ENCODE results near the gene PRSS33. TPM values are rescaled to one million over a fixed set of nuclear protein-coding genes. Genes with fewer than 3 reads are reported as not detected.

The PRSS33 gene
- total and polyA plus RNA-seq, 12 donors = 0.60 TPM; not detected in 11

- no peak for DNase-seq
- H3K4me1 ChIP-seq = peaks cover 13 to 57% (median 49%) of the 10 kb centered on the region in 9 donors
- H3K27me3 ChIP-seq = no peaks in the 10 kb centered on the region
- peaks cover 0 to 41% (median 32%) of the 10 kb centered on the region in 9 donors for H3K36me3 ChIP-seq
- WGBS, 2 donors = 13 to 19% methylated on average over 3 of the region's 3 CpGs
- H3K4me3 ChIP-seq = peak overlapping the region in 8 of 10 donors; percentile 68 to 94 (median 82)
- peak overlapping the region in 1 of 10 donors; percentile 100 for H3K27ac ChIP-seq
- intact Hi-C loops (cut with DNase I) = loop anchor here in 1 of 10 donors (2.0 kb wide), 1 partner anchor 20 kb away; no protein-coding TSS in a partner anchor
- no peak for ATAC-seq
- TF ChIP-seq CTCF (IDR thresholded peaks at IDR 0.05) = no peak
- H3K9me3 ChIP-seq = peaks cover 0 to 5% (median 0%) of the 10 kb centered on the region in 11 donors
These were observed 32.2 kb downstream of the PRSS33 start for GRCh38 chr16:2755158-2755557.

GRCh38 chr16:2753733-2754020, 33.7 kb downstream of the PRSS33 start:
- no peak for DNase-seq
- H3K27ac ChIP-seq = peak overlapping the region in 9 of 10 donors; percentile 94 to 100 (median 100)
- H3K36me3 ChIP-seq = peaks cover 0 to 26% (median 17%) of the 10 kb centered on the region in 9 donors
- H3K4me3 ChIP-seq = peak overlapping the region; percentile 68 to 94 (median 82)
- no peak for TF ChIP-seq CTCF (IDR thresholded peaks at IDR 0.05)
- WGBS, 2 donors = 2 to 4% methylated on average over 7 of the region's 7 CpGs
- no peak for ATAC-seq
- peaks cover 13 to 57% (median 48%) of the 10 kb centered on the region in 9 donors for H3K4me1 ChIP-seq
- intact Hi-C loops (cut with DNase I) = loop anchor here in 4 of 10 donors (1.0 to 2.0 kb wide), 4 partner anchors 21 to 24 kb away; partner anchors contain the start of gene ELOB (in 2 of the 4)
- H3K9me3 ChIP-seq = peaks cover 0 to 5% (median 0%) of the 10 kb centered on the region in 11 donors
- H3K27me3 ChIP-seq = no peaks in the 10 kb centered on the region

GRCh38 chr16:2752850-2753732, 34.3 kb downstream of the PRSS33 start:
- peak overlapping the region; percentile 94 to 100 (median 100) for H3K27ac ChIP-seq
- peaks cover 13 to 57% (median 48%) of the 10 kb centered on the region in 9 donors for H3K4me1 ChIP-seq
- ATAC-seq = peak; percentile 63 to 89 (median 82)
- peaks cover 0 to 20% (median 11%) of the 10 kb centered on the region in 9 donors for H3K36me3 ChIP-seq
- no peaks in the 10 kb centered on the region for H3K27me3 ChIP-seq
- intact Hi-C loops (cut with DNase I) = loop anchor here in 4 of 10 donors (1.0 to 2.0 kb wide), 4 partner anchors 23 to 32 kb away; partner anchors contain the start of gene ELOB (in 3 of the 4)
- 1% methylated on average over 51 to 78 of the region's 82 CpGs for WGBS, 2 donors
- DNase-seq = peak; percentile 86 to 88
- H3K9me3 ChIP-seq = peaks cover 0 to 5% (median 0%) of the 10 kb centered on the region in 11 donors
- no peak for TF ChIP-seq CTCF (IDR thresholded peaks at IDR 0.05)
- H3K4me3 ChIP-seq = peak overlapping the region; percentile 68 to 94 (median 82)

- H3K4me3 ChIP-seq = peak within 1 kb of the TSS; percentile 68 to 94 (median 82)
- peaks cover 12 to 49% (median 44%) of the 10 kb centered on the region in 9 donors for H3K4me1 ChIP-seq
- DNase-seq = peak; percentile 94 to 96
- TF ChIP-seq CTCF (IDR thresholded peaks at IDR 0.05) = peak in 2 of 9 donors; percentile 10 to 23
- H3K36me3 ChIP-seq = peaks cover 0 to 12% (median 3%) of the 10 kb centered on the region in 9 donors
- intact Hi-C loops (cut with DNase I) = loop anchor here in 3 of 10 donors (1.0 to 2.0 kb wide), 3 partner anchors 25 to 31 kb away; partner anchors contain the start of gene ELOB (in 2 of the 3)
- ATAC-seq = peak; percentile 94 to 97 (median 96)
- H3K27ac ChIP-seq = peak within 1 kb of the TSS; percentile 94 to 100 (median 100)
- WGBS, 2 donors = 1% methylated on average over 93 to 94 of the region's 99 CpGs
- H3K27me3 ChIP-seq = no peaks in the 10 kb centered on the region
- peaks cover 0 to 5% (median 0%) of the 10 kb centered on the region in 11 donors for H3K9me3 ChIP-seq
These were observed 35.1 kb downstream of the PRSS33 start, which contains the start of gene SRRM2 for GRCh38 chr16:2752035-2752849. Gene SRRM2 (plus strand): TSS chr16:2752638. CDS start chr16:2756365, 3,727 bp downstream.

All from heart right ventricle (tissue), 16 donors.